ENCODE results near the gene HJURP. TPM values are rescaled to one million over a fixed set of nuclear protein-coding genes. Genes with fewer than 3 reads are reported as not detected.

The HJURP gene
- total RNA-seq, 1 donor from 2014 or later: 7.7 TPM

DNA sequence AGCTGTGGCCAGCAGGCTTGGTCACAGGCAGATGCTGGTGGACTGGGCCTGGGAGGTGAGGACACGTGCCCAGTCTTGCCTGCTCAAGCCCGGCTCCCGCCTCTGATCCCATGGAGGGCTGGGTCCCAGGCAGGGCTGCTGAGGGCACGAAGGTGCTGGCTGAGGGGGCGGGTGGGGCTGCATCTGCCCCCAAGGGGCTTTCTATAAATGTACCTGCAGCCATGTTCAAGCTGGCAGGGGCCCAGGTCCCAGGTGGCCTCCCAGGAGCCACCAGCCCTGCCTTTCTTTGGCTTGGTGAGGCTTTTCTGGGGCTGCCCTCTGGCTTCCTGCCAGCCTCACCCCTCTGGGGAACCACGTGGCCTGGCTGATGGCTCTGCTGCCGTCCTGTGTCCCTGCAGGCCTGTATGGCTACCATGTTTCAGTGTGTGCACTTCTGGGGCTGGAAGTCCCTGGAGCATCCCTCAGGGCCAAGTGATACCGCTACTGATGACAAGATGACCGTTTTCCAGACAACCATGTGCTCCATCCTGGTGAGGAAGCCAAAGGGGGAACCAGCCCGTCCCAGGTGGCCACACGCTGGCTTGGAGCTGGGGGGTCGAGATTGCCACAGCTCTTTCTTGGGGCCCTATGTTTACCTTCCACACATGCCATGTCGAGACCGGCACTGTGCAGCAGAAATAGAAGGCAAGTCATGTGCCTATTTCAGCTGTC, 23.2 kb downstream of the HJURP start:
- H3K27me3 Mint-ChIP-seq (ENCODE audit: unreplicated experiment): no peaks in the 10 kb centered on the region
- H3K9me3 Mint-ChIP-seq (ENCODE audit: unreplicated experiment): peaks cover 4% of the 10 kb centered on the region
- H3K4me1 Mint-ChIP-seq (ENCODE audit: unreplicated experiment): peaks cover 8% of the 10 kb centered on the region
- H3K27ac Mint-ChIP-seq (ENCODE audit: unreplicated experiment): no peak overlapping the region
- no peak for DNase-seq (ENCODE audit: extremely low spot score, unreplicated experiment)
- H3K4me3 Mint-ChIP-seq (ENCODE audit: unreplicated experiment): no peak overlapping the region
- TF ChIP-seq, protein P1, sequence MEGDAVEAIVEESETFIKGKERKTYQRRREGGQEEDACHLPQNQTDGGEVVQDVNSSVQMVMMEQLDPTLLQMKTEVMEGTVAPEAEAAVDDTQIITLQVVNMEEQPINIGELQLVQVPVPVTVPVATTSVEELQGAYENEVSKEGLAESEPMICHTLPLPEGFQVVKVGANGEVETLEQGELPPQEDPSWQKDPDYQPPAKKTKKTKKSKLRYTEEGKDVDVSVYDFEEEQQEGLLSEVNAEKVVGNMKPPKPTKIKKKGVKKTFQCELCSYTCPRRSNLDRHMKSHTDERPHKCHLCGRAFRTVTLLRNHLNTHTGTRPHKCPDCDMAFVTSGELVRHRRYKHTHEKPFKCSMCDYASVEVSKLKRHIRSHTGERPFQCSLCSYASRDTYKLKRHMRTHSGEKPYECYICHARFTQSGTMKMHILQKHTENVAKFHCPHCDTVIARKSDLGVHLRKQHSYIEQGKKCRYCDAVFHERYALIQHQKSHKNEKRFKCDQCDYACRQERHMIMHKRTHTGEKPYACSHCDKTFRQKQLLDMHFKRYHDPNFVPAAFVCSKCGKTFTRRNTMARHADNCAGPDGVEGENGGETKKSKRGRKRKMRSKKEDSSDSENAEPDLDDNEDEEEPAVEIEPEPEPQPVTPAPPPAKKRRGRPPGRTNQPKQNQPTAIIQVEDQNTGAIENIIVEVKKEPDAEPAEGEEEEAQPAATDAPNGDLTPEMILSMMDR (IDR thresholded peaks at IDR 0.05): no peak
- H3K36me3 Mint-ChIP-seq (ENCODE audit: unreplicated experiment): no peaks in the 10 kb centered on the region

GRCh38 chr2:233830111-233830802, 24.1 kb downstream of the HJURP start:
- H3K36me3 Mint-ChIP-seq (ENCODE audit: unreplicated experiment): no peaks in the 10 kb centered on the region
- peak; percentile 81 for DNase-seq (ENCODE audit: extremely low spot score, unreplicated experiment)
- H3K4me1 Mint-ChIP-seq (ENCODE audit: unreplicated experiment): peaks cover 8% of the 10 kb centered on the region
- H3K4me3 Mint-ChIP-seq (ENCODE audit: unreplicated experiment): no peak overlapping the region
- no peak overlapping the region for H3K27ac Mint-ChIP-seq (ENCODE audit: unreplicated experiment)
- TF ChIP-seq, protein P1 (IDR thresholded peaks at IDR 0.05): no peak
- peaks cover 4% of the 10 kb centered on the region for H3K27me3 Mint-ChIP-seq (ENCODE audit: unreplicated experiment)
- peaks cover 4% of the 10 kb centered on the region for H3K9me3 Mint-ChIP-seq (ENCODE audit: unreplicated experiment)

GRCh38 chr2:233829193-233830110, 24.9 kb downstream of the HJURP start:
- no peaks in the 10 kb centered on the region for H3K36me3 Mint-ChIP-seq (ENCODE audit: unreplicated experiment)
- H3K4me3 Mint-ChIP-seq (ENCODE audit: unreplicated experiment): no peak overlapping the region
- H3K9me3 Mint-ChIP-seq (ENCODE audit: unreplicated experiment): peaks cover 4% of the 10 kb centered on the region
- H3K27ac Mint-ChIP-seq (ENCODE audit: unreplicated experiment): no peak overlapping the region
- DNase-seq (ENCODE audit: extremely low spot score, unreplicated experiment): peak; percentile 76
- TF ChIP-seq, protein P1 (IDR thresholded peaks at IDR 0.05): no peak
- peaks cover 8% of the 10 kb centered on the region for H3K4me1 Mint-ChIP-seq (ENCODE audit: unreplicated experiment)
- H3K27me3 Mint-ChIP-seq (ENCODE audit: unreplicated experiment): peaks cover 4% of the 10 kb centered on the region

- H3K27me3 Mint-ChIP-seq (ENCODE audit: unreplicated experiment): peaks cover 4% of the 10 kb centered on the region
- H3K4me3 Mint-ChIP-seq (ENCODE audit: unreplicated experiment): no peak overlapping the region
- peak; percentile 78 for DNase-seq (ENCODE audit: extremely low spot score, unreplicated experiment)
- H3K9me3 Mint-ChIP-seq (ENCODE audit: unreplicated experiment): peaks cover 4% of the 10 kb centered on the region
- no peaks in the 10 kb centered on the region for H3K36me3 Mint-ChIP-seq (ENCODE audit: unreplicated experiment)
- TF ChIP-seq, protein P1 (IDR thresholded peaks at IDR 0.05): no peak
- H3K27ac Mint-ChIP-seq (ENCODE audit: unreplicated experiment): no peak overlapping the region
- peaks cover 8% of the 10 kb centered on the region for H3K4me1 Mint-ChIP-seq (ENCODE audit: unreplicated experiment)
Observed at GRCh38 chr2:233828546-233829192, 25.7 kb downstream of the HJURP start.

Data from osteocyte (in vitro differentiated cells).